Smooth muscle cell (in vitro differentiated cells): ENCODE measurements around the gene LRRC4C. TPM values are rescaled to one million over a fixed set of nuclear protein-coding genes. Genes with fewer than 3 reads are reported as not detected.
A peak's percentile ranks its signal among the peaks of the same experiment; 100 is the strongest.

Experiments
- DNase-seq: peaks from one replicate; lab custom pipeline; 2025; ENCODE audit not compliant: unreplicated experiment; lab: John Stamatoyannopoulos, UW
- H2AFZ ChIP-seq: fragments of 200-600 bp; sonication (generic); 2 replicates; pipeline ENCODE4 v1.6.0; 2016; ENCODE audit warnings: antibody characterized with exemption, low read depth, mild to moderate bottlenecking
- H3F3A ChIP-seq: fragments of 200-600 bp; sonication (generic); 2 replicates; pipeline ENCODE4 v1.6.0; 2017; ENCODE audit warnings: antibody characterized with exemption, low read depth
- H3K27ac ChIP-seq: fragments of 200-600 bp; sonication (generic); 2 replicates; pipeline ENCODE4 v1.5.1; 2016; ENCODE audit warnings: low read depth, mild to moderate bottlenecking
- H3K27me3 ChIP-seq: fragments of 200-600 bp; sonication (generic); 2 replicates; pipeline ENCODE4 v1.6.1; 2016; ENCODE audit warnings: low read depth, mild to moderate bottlenecking
- H3K36me3 ChIP-seq: fragments of 200-600 bp; sonication (generic); 2 replicates; pipeline ENCODE4 v1.5.1; 2016; ENCODE audit warnings: low read depth
- H3K4me1 ChIP-seq: fragments of 200-600 bp; sonication (generic); 2 replicates; pipeline ENCODE4 v1.5.1; 2016; ENCODE audit warnings: low read depth
- H3K4me2 ChIP-seq: fragments of 200-600 bp; sonication (generic); 2 replicates; pipeline ENCODE4 v1.6.0; 2016; ENCODE audit warnings: mild to moderate bottlenecking
- H3K4me3 ChIP-seq: fragments of 200-600 bp; sonication (generic); 2 replicates; pipeline ENCODE4 v1.5.1; 2016; ENCODE audit warnings: mild to moderate bottlenecking
- H3K79me2 ChIP-seq: fragments of 200-600 bp; sonication (generic); 2 replicates; pipeline ENCODE4 v1.6.0; 2016; ENCODE audit warnings: low read depth, mild to moderate bottlenecking
- H3K9ac ChIP-seq: fragments of 200-600 bp; sonication (generic); 2 replicates; pipeline ENCODE4 v1.6.0; 2016; ENCODE audit warnings: low read depth
- H3K9me3 ChIP-seq: fragments of 200-600 bp; sonication (generic); replicated peaks from 2 replicates; pipeline ENCODE4 v1.5.1; 2016; ENCODE audit warnings: low read depth
- H4K20me1 ChIP-seq: fragments of 200-600 bp; sonication (generic); 2 replicates; pipeline ENCODE4 v1.6.0; 2016; ENCODE audit warnings: low read depth
- CTCF ChIP-seq: fragments of 200-600 bp; sonication (generic); IDR thresholded peaks from 2 replicates; pipeline ENCODE4 v1.5.1; 2017; ENCODE audit warnings: borderline replicate concordance, mild to moderate bottlenecking, antibody characterized with exemption; ENCODE audit not compliant: insufficient read depth, poor library complexity, severe bottlenecking
- WGBS: methylation state at CpG from one replicate; pipeline ENCODE4 v1.1.7; 2016; ENCODE audit warnings: low lambda C conversion rate; 5-methylcytosine and 5-hydroxymethylcytosine counted together
- polyA plus RNA-seq: library from polyadenylated mRNA; unstranded; fragments of >200 nt; fragmentation: Nextera tagmentation; extraction: Ambion mirVana; gene quantifications from 2 replicates; pipeline ENCODE4 v1.2.1, GENCODE V29; 2016
- total RNA-seq: library from RNA; depleted of rRNA; stranded (reverse); fragments of >200 nt; gene quantifications from 2 replicates; pipeline ENCODE4 v1.2.3, GENCODE V29; 2014

Gene LRRC4C
- total and polyA plus RNA-seq, 2 experiments from 2014 or later = 7.3 to 10.1 TPM

GRCh38 chr11:41400819-41401382 is 58.6 kb downstream of the LRRC4C start:
- no peaks in the 10 kb centered on the region for H3K9me3 ChIP-seq
- no peak for TF ChIP-seq CTCF
- no peak overlapping the region for H3K27ac ChIP-seq
- H3K9ac ChIP-seq = no peak overlapping the region
- no peaks in the 10 kb centered on the region for H3K79me2 ChIP-seq
- no peaks in the 10 kb centered on the region for H4K20me1 ChIP-seq
- H3K36me3 ChIP-seq = no peaks in the 10 kb centered on the region
- no peak overlapping the region for H3K4me2 ChIP-seq
- no peaks in the 10 kb centered on the region for H3K27me3 ChIP-seq
- H3F3A ChIP-seq = no peaks in the 10 kb centered on the region
- DNase-seq = no peak
- H2AFZ ChIP-seq = no peak overlapping the region
- H3K4me3 ChIP-seq = no peak overlapping the region
- 97% methylated on average over 1 of the region's 1 CpG for WGBS
- H3K4me1 ChIP-seq = no peaks in the 10 kb centered on the region

GRCh38 chr11:41400124-41400523 is 59.3 kb downstream of the LRRC4C start:
- DNase-seq = no peak
- no peaks in the 10 kb centered on the region for H3K4me1 ChIP-seq
- TF ChIP-seq CTCF = no peak
- H3K36me3 ChIP-seq = no peaks in the 10 kb centered on the region
- 61% methylated on average over 4 of the region's 4 CpGs for WGBS
- H3K79me2 ChIP-seq = no peaks in the 10 kb centered on the region
- H2AFZ ChIP-seq = peak overlapping the region; percentile 1
- H3K4me2 ChIP-seq = no peak overlapping the region
- no peak overlapping the region for H3K27ac ChIP-seq
- no peaks in the 10 kb centered on the region for H3K27me3 ChIP-seq
- no peaks in the 10 kb centered on the region for H3F3A ChIP-seq
- no peaks in the 10 kb centered on the region for H4K20me1 ChIP-seq
- H3K9ac ChIP-seq = no peak overlapping the region
- no peak overlapping the region for H3K4me3 ChIP-seq
- H3K9me3 ChIP-seq = no peaks in the 10 kb centered on the region

- Histone ChIP-seq H3K27ac (no peak overlapping the region), H3K4me1 (no peaks in the 10 kb centered on the region), H3F3A (no peaks in the 10 kb centered on the region), H3K4me2 (no peak overlapping the region), H3K79me2 (no peaks in the 10 kb centered on the region), H3K36me3 (no peaks in the 10 kb centered on the region), H3K27me3 (no peaks in the 10 kb centered on the region), H4K20me1 (no peaks in the 10 kb centered on the region), H2AFZ (no peak overlapping the region), H3K4me3 (no peak overlapping the region), H3K9ac (no peak overlapping the region), H3K9me3 (no peaks in the 10 kb centered on the region)
- WGBS = 83% methylated on average over 2 of the region's 2 CpGs
- no peak for TF ChIP-seq CTCF
- DNase-seq = no peak
Measured at GRCh38 chr11:41399323-41399722, 60.1 kb downstream of the LRRC4C start.

GRCh38 chr11:41398175-41398574 is 61.3 kb downstream of the LRRC4C start:
- Histone ChIP-seq H3K9ac (no peak overlapping the region), H3K27me3 (no peaks in the 10 kb centered on the region), H3K27ac (no peak overlapping the region), H3K4me3 (no peak overlapping the region), H3K4me1 (peaks cover 3% of the 10 kb centered on the region), H3K4me2 (no peak overlapping the region), H4K20me1 (no peaks in the 10 kb centered on the region), H2AFZ (no peak overlapping the region), H3K79me2 (no peaks in the 10 kb centered on the region), H3K36me3 (no peaks in the 10 kb centered on the region), H3F3A (no peaks in the 10 kb centered on the region), H3K9me3 (no peaks in the 10 kb centered on the region)
- WGBS = 72% methylated on average over 3 of the region's 3 CpGs
- TF ChIP-seq CTCF = no peak
- no peak for DNase-seq
